ENCODE results near the gene PITHD1.

- TF ChIP-seq EZH2 (IDR thresholded peaks at IDR 0.05; ENCODE audit: low read depth, low read length, severe bottlenecking) (no peak), YY1 (IDR thresholded peaks at IDR 0.05; ENCODE audit: low read depth, low read length) (no peak), CBX5 (IDR thresholded peaks at IDR 0.05; ENCODE audit: low read depth, low read length) (no peak), CBX8 (IDR thresholded peaks at IDR 0.05; ENCODE audit: borderline replicate concordance, low read depth, low read length) (no peak), FOSL1 (IDR thresholded peaks at IDR 0.05; ENCODE audit: insufficient read depth, low read depth, low read length) (no peak), EP300 (IDR thresholded peaks at IDR 0.05; ENCODE audit: borderline replicate concordance in 1 of 2, low read depth in 2 of 2, low read length in 2 of 2) (no peak)
- TF ChIP-seq, protein P1, sequence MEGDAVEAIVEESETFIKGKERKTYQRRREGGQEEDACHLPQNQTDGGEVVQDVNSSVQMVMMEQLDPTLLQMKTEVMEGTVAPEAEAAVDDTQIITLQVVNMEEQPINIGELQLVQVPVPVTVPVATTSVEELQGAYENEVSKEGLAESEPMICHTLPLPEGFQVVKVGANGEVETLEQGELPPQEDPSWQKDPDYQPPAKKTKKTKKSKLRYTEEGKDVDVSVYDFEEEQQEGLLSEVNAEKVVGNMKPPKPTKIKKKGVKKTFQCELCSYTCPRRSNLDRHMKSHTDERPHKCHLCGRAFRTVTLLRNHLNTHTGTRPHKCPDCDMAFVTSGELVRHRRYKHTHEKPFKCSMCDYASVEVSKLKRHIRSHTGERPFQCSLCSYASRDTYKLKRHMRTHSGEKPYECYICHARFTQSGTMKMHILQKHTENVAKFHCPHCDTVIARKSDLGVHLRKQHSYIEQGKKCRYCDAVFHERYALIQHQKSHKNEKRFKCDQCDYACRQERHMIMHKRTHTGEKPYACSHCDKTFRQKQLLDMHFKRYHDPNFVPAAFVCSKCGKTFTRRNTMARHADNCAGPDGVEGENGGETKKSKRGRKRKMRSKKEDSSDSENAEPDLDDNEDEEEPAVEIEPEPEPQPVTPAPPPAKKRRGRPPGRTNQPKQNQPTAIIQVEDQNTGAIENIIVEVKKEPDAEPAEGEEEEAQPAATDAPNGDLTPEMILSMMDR (IDR thresholded peaks at IDR 0.05; ENCODE audit: control extremely low read depth in 1 of 3, insufficient read depth in 1 of 3, low read depth in 1 of 3, low read length in 3 of 3): peak in 2 of 3 experiments; percentile 52 to 54; a peak in 3 of 4 replicates
Observed at GRCh38 chr1:23798662-23799142, 20.5 kb downstream of the PITHD1 start.
